Measurements from ENCODE around the gene CPED1.
A peak's percentile ranks its signal among the peaks of the same experiment; 100 is the strongest.

The CPED1 gene

DNA sequence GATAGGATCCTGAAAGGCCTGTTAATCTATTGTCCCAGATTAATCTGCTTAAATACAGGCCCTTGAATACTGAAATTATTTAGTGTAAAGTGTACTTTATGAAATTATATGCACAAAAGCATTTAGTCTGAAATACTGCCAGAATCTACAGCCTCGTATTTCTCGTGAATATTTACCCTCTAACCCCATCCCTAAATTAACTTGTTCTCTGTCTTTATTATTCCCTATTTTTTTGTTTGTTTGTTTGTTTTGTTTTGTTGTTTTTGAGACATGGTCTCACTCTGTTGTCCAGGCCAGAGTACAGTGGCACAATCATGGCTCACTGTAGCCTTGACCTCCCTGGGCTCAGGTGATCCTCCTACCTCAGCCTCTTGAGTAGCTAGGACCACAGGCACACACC, 2.7 kb upstream of the CPED1 start:
- DNase-seq (ENCODE audit: extremely low read depth, low read depth), result no peak
- no peak overlapping the region for H3K4me3 ChIP-seq (replicated peaks; ENCODE audit: low read depth, low read length)
- TF ChIP-seq, protein P1, sequence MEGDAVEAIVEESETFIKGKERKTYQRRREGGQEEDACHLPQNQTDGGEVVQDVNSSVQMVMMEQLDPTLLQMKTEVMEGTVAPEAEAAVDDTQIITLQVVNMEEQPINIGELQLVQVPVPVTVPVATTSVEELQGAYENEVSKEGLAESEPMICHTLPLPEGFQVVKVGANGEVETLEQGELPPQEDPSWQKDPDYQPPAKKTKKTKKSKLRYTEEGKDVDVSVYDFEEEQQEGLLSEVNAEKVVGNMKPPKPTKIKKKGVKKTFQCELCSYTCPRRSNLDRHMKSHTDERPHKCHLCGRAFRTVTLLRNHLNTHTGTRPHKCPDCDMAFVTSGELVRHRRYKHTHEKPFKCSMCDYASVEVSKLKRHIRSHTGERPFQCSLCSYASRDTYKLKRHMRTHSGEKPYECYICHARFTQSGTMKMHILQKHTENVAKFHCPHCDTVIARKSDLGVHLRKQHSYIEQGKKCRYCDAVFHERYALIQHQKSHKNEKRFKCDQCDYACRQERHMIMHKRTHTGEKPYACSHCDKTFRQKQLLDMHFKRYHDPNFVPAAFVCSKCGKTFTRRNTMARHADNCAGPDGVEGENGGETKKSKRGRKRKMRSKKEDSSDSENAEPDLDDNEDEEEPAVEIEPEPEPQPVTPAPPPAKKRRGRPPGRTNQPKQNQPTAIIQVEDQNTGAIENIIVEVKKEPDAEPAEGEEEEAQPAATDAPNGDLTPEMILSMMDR (IDR thresholded peaks at IDR 0.05; ENCODE audit: low read depth, low read length, missing control alignments), result no peak

DNA sequence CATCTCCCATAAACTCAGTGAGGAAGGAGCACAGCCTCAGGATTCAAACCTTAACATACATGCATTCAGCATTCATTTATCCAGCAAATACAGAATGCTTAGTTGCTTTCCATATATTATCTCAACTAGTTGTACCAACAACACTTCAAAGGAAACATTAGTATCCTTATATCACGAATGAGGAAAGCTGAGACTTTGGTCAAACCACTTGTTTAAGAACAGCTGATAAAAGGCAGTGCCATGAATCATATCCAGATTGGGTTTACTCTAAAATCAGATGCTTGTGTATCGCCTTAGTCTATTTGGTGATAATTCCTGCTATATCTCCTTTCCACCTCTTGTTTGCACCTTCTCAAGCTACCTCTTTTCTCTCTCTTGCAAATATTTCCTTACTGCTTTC, 1.9 kb upstream of the CPED1 start:
- no peak for DNase-seq (ENCODE audit: extremely low read depth, low read depth)
- no peak overlapping the region for H3K4me3 ChIP-seq (replicated peaks; ENCODE audit: low read depth, low read length)
- TF ChIP-seq, protein P1 (IDR thresholded peaks at IDR 0.05; ENCODE audit: low read depth, low read length, missing control alignments), result no peak

DNA sequence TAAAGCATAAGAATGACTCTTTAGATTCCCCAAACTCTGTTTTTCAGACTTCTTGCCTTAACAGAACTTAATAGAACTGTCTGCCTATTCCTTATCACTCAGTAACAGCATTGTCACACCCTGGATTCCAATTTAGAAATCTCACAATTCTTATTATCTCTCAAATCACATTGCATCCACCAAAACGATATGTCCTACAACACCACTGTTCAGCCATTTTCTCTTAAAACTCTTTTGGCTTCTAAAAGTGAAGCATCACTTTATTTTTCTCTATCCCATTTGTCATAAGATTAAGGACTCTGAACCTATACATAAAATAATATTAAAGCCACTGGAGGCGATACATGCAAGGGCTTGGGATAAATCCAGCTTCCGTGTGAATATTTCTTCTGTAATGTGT, 1.2 kb upstream of the CPED1 start:
- TF ChIP-seq, protein P1 (IDR thresholded peaks at IDR 0.05; ENCODE audit: low read depth, low read length, missing control alignments), result no peak
- no peak for DNase-seq (ENCODE audit: extremely low read depth, low read depth)
- H3K4me3 ChIP-seq (replicated peaks; ENCODE audit: low read depth, low read length), result no peak overlapping the region

DNA sequence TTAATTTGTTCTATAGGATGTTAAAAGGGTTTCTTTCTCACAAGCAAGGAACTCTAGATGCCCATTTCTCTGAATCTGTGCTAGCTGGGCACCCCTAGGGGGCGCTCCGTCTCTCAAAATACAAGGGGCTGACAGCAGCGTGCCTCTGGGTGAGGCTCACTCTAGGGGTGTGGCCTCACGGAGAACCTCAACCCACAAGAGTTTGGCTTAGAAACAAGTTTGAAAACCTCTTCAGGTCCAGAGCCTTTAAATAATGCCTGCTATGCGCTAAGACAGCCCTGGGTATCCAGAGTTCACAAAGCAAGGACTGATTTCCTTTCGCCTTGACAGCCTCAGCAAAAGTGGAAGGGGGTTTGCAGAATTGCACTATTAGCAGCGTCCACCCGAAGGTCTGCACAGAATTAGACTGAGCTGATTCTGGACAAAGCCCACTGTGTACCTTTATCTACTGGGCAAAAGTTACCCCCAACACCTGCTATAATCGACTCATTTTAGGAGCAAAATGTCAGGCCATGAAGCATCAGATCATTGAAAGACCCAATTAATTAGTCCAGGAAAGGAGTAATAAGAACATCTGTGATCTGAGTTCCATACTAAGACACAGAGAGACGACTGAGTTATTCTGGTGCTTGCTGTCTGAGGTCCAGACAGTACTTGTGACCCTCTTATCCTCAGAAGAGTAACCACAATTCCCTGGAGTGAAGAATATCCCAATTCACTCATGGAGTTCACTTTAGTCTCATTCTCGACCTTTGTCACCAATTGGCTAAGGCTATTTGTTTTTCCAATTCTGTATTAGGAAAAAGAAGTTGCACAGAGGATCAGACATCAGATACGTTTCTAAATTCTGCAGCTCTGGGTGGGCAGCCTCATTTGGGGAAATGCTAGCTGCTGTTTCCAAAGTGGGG, 574 bp upstream of the CPED1 start:
- DNase-seq (ENCODE audit: extremely low read depth, low read depth), result peak; percentile 86
- peak overlapping the region; percentile 66 for H3K4me3 ChIP-seq (replicated peaks; ENCODE audit: low read depth, low read length)
- TF ChIP-seq, protein P1 (IDR thresholded peaks at IDR 0.05; ENCODE audit: low read depth, low read length, missing control alignments), result peak; percentile 98

DNA sequence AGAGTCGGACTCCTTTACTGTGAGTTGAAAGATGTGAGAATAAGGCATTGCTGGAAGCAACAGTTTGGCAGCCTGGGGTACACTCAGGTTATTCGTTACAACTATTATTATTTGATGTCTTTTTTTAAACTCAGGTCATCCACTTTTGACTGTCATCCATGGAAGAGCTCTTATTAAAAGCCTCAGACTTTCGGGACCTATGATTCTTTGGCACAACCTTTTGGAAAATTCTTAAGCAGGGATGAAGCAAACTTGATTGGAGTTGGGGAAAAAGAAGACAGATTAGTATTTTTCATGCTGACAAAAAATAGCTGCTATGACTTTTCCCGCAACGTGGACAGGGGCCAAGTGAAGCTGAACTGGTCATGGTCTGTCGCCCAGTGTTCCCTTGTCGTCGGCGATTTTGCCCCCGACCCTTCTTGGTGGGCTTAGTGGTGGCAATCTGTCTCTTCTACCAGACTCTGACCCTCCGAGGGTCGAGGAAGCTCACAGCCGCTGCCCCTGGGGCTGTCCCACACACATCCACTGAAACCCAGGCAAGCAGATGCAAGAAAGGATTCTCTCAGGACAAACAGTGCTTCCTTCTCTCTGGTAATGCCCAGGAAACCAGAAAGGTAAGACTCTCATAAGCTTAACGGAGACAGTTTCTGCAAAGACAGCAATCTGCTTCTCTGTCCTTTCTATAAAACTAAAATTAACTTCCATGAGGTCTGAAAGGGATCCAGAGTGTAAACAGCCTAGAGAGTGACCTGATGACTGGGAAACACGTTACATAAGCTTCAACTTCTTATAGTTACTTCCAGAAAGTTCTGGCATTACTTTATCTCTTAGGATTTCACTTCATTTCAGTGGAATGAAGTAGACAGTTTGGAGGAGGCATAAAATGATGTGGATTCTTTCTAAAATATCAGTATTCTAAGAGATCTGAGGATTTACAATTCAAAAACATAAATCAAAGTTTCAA, 1.0 kb downstream of the CPED1 start:
- peak overlapping the region; percentile 66 for H3K4me3 ChIP-seq (replicated peaks; ENCODE audit: low read depth, low read length)
- TF ChIP-seq, protein P1 (IDR thresholded peaks at IDR 0.05; ENCODE audit: low read depth, low read length, missing control alignments), result no peak
- DNase-seq (ENCODE audit: extremely low read depth, low read depth), result no peak

DNA sequence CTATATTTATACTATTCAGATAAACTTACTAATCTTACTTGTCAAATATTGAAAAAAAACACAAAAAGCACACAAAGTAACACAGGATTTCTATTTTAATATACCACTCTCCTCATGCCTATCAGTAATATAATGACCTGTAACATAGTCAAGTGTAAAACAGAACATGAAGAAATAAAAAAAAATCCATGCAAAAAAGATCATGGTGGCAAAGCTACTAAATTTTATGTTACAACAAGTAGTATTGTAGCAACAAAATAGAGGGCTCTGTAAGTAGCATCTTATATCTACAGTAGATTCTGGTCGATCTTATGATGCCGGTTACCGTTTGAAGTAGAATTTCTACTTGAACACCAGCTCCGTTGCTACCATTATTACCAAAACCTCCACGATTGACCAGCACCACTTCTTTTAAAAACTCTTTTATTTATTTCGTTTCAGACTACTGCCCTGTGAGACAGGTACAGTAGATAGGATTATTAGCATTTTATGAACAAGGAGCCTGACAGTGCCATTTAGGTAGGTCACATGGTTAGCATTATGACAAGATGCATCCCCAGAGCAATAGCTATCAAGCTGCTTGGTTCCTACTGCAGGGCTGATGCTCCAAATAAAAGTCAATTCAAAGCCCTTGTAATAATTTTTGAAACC, 2.1 kb downstream of the CPED1 start:
- TF ChIP-seq, protein P1 (IDR thresholded peaks at IDR 0.05; ENCODE audit: low read depth, low read length, missing control alignments), result no peak
- peak overlapping the region; percentile 66 for H3K4me3 ChIP-seq (replicated peaks; ENCODE audit: low read depth, low read length)
- no peak for DNase-seq (ENCODE audit: extremely low read depth, low read depth)

All from HFF-Myc (cell line).